NCI-H460 (cell line): Measurements from ENCODE around the gene CCDC73. TPM values are rescaled to one million over a fixed set of nuclear protein-coding genes. Genes with fewer than 3 reads are reported as not detected.

Experiments used
- DNase-seq: peaks from one replicate; pipeline ENCODE4 v3.0.0-alpha.2; 2016; ENCODE audit warnings: low read depth; ENCODE audit errors: extremely low read depth
- total RNA-seq: library from RNA; depleted of rRNA; stranded (reverse); fragments of >200 nt; shearing (Covaris generic); gene quantifications from 2 replicates; pipeline ENCODE4 v1.2.3, GENCODE V29; 2014; rRNA removed

The CCDC73 gene
- total RNA-seq, 1 experiment from 2014 or later: not detected

DNA sequence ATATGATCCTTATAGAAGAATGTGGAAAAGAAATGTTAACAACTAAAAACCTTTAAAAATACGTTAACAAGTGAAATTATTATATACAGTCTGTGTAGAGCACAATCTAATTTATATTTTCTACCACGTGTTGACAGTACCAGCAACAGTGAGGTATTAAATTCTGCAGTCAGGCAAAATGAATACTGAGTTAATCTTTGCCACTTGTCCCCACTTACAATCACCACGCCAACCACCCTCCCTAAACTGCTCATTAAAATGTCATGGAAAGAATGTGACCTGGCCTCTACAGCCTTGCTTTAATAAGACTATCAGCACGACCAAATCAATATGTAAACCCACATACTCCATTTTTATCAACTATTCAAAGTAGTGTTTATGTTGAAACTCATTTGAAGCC is 239.4 kb downstream of the CCDC73 start:
- no peak for DNase-seq

Other genes starting within 250 kb of the CCDC73 start
- gene EIF3M, start 210.8 kb downstream of the CCDC73 start, total RNA-seq: 575 and 588 TPM in 2 replicates
- 0.49 and 0.64 TPM in 2 replicates for gene PRRG4, start 35.3 kb upstream of the CCDC73 start, total RNA-seq
- 21.8 and 22.6 TPM in 2 replicates for gene QSER1, start 98.1 kb upstream of the CCDC73 start, total RNA-seq
- 1.3 and 2.2 TPM in 2 replicates for gene DEPDC7, start 221.2 kb upstream of the CCDC73 start, total RNA-seq
- gene TCP11L1, start 244.9 kb upstream of the CCDC73 start, total RNA-seq: 14.1 and 14.3 TPM in 2 replicates